Measurements from ENCODE around the gene N4BP2L2. TPM values are rescaled to one million over a fixed set of nuclear protein-coding genes. Genes with fewer than 3 reads are reported as not detected.

The N4BP2L2 gene
- total and polyA plus RNA-seq, 2 of the 13 experiments (the other 11 are each of a cell fraction or from before 2014, with no cell fraction given) = 58.9 to 81.2 TPM

- TF ChIP-seq PATZ1 (CRISPR knock-in tag; IDR thresholded peaks at IDR 0.05) = no peak
- TF ChIP-seq HOMEZ (CRISPR knock-in tag; IDR thresholded peaks at IDR 0.05; ENCODE audit: low read depth) = peak; percentile 41; the same call in 1 of the 2 replicates
- no peak for TF ChIP-seq NFIC (IDR thresholded peaks at IDR 0.05; ENCODE audit: low read length)
- peak; percentile 68 for TF ChIP-seq HNF4A (CRISPR knock-in tag; IDR thresholded peaks at IDR 0.05)
- 0 out of 2 replicates have a peak, but pooled peaks have one; percentile 42 for TF ChIP-seq ZSCAN31 (CRISPR knock-in tag; IDR thresholded peaks at IDR 0.05; ENCODE audit: low read depth)
- TF ChIP-seq ISL2 (CRISPR knock-in tag; IDR thresholded peaks at IDR 0.05) = peak; percentile 36; the same call in 1 of the 2 replicates
- TF ChIP-seq HMG20B (CRISPR knock-in tag; conservative IDR thresholded peaks at IDR 0.05) = 0 out of 2 replicates have a peak, but pooled peaks have one; percentile 41
- TF ChIP-seq TCF7 (IDR thresholded peaks at IDR 0.05; ENCODE audit: low read depth) = 0 out of 2 replicates have a peak, but pooled peaks have one; percentile 34
- peak; percentile 74; the same call in 1 of the 2 replicates for TF ChIP-seq FOXP4 (CRISPR knock-in tag; IDR thresholded peaks at IDR 0.05)
- peak; percentile 55; the same call in 1 of the 2 replicates for TF ChIP-seq ZGPAT (CRISPR knock-in tag; IDR thresholded peaks at IDR 0.05)
- TF ChIP-seq, protein P1, sequence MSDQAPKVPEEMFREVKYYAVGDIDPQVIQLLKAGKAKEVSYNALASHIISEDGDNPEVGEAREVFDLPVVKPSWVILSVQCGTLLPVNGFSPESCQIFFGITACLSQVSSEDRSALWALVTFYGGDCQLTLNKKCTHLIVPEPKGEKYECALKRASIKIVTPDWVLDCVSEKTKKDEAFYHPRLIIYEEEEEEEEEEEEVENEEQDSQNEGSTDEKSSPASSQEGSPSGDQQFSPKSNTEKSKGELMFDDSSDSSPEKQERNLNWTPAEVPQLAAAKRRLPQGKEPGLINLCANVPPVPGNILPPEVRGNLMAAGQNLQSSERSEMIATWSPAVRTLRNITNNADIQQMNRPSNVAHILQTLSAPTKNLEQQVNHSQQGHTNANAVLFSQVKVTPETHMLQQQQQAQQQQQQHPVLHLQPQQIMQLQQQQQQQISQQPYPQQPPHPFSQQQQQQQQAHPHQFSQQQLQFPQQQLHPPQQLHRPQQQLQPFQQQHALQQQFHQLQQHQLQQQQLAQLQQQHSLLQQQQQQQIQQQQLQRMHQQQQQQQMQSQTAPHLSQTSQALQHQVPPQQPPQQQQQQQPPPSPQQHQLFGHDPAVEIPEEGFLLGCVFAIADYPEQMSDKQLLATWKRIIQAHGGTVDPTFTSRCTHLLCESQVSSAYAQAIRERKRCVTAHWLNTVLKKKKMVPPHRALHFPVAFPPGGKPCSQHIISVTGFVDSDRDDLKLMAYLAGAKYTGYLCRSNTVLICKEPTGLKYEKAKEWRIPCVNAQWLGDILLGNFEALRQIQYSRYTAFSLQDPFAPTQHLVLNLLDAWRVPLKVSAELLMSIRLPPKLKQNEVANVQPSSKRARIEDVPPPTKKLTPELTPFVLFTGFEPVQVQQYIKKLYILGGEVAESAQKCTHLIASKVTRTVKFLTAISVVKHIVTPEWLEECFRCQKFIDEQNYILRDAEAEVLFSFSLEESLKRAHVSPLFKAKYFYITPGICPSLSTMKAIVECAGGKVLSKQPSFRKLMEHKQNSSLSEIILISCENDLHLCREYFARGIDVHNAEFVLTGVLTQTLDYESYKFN (CRISPR knock-in tag; conservative IDR thresholded peaks at IDR 0.05) = peak; percentile 86
- TF ChIP-seq, protein P2, sequence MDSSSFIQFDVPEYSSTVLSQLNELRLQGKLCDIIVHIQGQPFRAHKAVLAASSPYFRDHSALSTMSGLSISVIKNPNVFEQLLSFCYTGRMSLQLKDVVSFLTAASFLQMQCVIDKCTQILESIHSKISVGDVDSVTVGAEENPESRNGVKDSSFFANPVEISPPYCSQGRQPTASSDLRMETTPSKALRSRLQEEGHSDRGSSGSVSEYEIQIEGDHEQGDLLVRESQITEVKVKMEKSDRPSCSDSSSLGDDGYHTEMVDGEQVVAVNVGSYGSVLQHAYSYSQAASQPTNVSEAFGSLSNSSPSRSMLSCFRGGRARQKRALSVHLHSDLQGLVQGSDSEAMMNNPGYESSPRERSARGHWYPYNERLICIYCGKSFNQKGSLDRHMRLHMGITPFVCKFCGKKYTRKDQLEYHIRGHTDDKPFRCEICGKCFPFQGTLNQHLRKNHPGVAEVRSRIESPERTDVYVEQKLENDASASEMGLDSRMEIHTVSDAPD (CRISPR knock-in tag; IDR thresholded peaks at IDR 0.05) = 0 out of 2 replicates have a peak, but pooled peaks have one; percentile 29
- TF ChIP-seq THAP11 (CRISPR knock-in tag; IDR thresholded peaks at IDR 0.05) = 0 out of 2 replicates have a peak, but pooled peaks have one; percentile 30
- 0 out of 2 replicates have a peak, but pooled peaks have one; percentile 34 for TF ChIP-seq POLR2G (IDR thresholded peaks at IDR 0.05; ENCODE audit: low read depth, low read length)
- TF ChIP-seq MEF2D (CRISPR knock-in tag; IDR thresholded peaks at IDR 0.05) = 0 out of 2 replicates have a peak, but pooled peaks have one; percentile 53
- no peak for TF ChIP-seq ZNF343 (CRISPR knock-in tag; IDR thresholded peaks at IDR 0.05)
Observed at GRCh38 chr13:32499538-32500210, 38.9 kb downstream of the N4BP2L2 start (continued).
